GM18526 (cell line): ENCODE data around the gene CRADD.

ENCODE experiments used
- POLR2A ChIP-seq: IDR thresholded peaks from 3 replicates; pipeline ENCODE4 v1.6.1; 2011; ENCODE audit not compliant: insufficient read length; ENCODE audit errors: extremely low read depth

CRADD gene

GRCh38 chr12:93710574-93710926 is 33.4 kb downstream of the CRADD start:
- no peak for TF ChIP-seq POLR2A

- no peak for TF ChIP-seq POLR2A
Observed at GRCh38 chr12:93712200-93712599, 35.0 kb downstream of the CRADD start.

GRCh38 chr12:93713060-93713459 is 35.9 kb downstream of the CRADD start:
- TF ChIP-seq POLR2A: no peak

GRCh38 chr12:93713800-93714199 is 36.6 kb downstream of the CRADD start:
- no peak for TF ChIP-seq POLR2A

- TF ChIP-seq POLR2A: no peak
Observed at GRCh38 chr12:93714382-93714781, 37.2 kb downstream of the CRADD start.

GRCh38 chr12:93719710-93720109 is 42.5 kb downstream of the CRADD start:
- no peak for TF ChIP-seq POLR2A

GRCh38 chr12:93720559-93720958 is 43.4 kb downstream of the CRADD start:
- TF ChIP-seq POLR2A: no peak

GRCh38 chr12:93722179-93722578 is 45.0 kb downstream of the CRADD start:
- TF ChIP-seq POLR2A: no peak

GRCh38 chr12:93722835-93723567 is 45.8 kb downstream of the CRADD start:
- no peak for TF ChIP-seq POLR2A

GRCh38 chr12:93723568-93723930 is 46.4 kb downstream of the CRADD start:
- TF ChIP-seq POLR2A: no peak

- TF ChIP-seq POLR2A: no peak
Observed at GRCh38 chr12:93725531-93725930, 48.4 kb downstream of the CRADD start.

- no peak for TF ChIP-seq POLR2A
Observed at GRCh38 chr12:93727195-93727811, 50.1 kb downstream of the CRADD start.

- no peak for TF ChIP-seq POLR2A
Observed at GRCh38 chr12:93727911-93728310, 50.7 kb downstream of the CRADD start.

GRCh38 chr12:93729934-93730333 is 52.8 kb downstream of the CRADD start:
- TF ChIP-seq POLR2A: no peak

GRCh38 chr12:93733358-93733757 is 56.2 kb downstream of the CRADD start:
- TF ChIP-seq POLR2A: no peak

GRCh38 chr12:93733928-93734327 is 56.8 kb downstream of the CRADD start:
- no peak for TF ChIP-seq POLR2A

- TF ChIP-seq POLR2A: no peak
Observed at GRCh38 chr12:93734784-93735183, 57.6 kb downstream of the CRADD start.
